HG03521 (cell line): Measurements from ENCODE around the gene DTNA.

Experiments used
- ATAC-seq: cut with Tn5 transposase; IDR thresholded peaks from one replicate; pipeline ENCODE4 v1.9.1; 2021; ENCODE audit warnings: mild to moderate bottlenecking, moderate library complexity; ENCODE audit not compliant: unreplicated experiment

Gene DTNA

DNA sequence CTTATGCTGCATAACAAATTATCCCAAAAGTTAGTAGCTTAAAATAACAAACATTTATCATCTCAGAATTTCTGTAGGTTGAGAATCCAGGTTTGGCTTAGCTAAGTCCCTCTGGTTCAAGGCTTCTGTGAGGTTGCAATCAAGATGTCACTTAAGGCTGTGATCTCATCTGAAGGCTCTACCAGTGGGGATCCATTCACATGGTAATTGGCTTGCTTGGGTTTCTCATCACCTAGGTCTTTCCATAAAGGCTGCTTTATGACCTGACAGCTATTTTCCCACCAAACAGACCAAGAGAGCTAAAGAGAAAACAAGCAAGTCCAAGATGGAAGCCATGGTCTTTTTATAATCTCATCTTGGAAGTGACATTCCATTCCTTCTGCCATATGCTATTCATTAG lies 137.3 kb downstream of the DTNA start:
- no peak for ATAC-seq

DNA sequence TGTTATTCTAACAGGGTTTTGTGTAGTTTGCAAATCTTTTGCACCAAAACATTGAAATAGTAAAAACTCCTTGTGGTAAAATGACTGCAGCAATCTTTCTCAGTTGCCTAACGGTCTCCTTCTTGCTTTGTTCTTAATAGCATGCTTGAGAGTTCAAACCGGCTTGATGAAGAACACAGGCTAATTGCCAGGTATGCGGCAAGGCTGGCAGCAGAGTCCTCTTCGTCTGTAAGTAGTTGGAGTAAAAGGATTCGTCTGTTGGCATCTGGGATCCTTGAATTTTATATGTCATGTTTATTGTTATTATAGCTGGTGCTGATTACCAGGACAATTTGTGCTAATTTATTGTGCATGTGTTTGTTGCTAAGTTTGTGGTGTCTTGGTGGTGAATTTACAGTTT lies 138.1 kb downstream of the DTNA start:
- ATAC-seq, result no peak

DNA sequence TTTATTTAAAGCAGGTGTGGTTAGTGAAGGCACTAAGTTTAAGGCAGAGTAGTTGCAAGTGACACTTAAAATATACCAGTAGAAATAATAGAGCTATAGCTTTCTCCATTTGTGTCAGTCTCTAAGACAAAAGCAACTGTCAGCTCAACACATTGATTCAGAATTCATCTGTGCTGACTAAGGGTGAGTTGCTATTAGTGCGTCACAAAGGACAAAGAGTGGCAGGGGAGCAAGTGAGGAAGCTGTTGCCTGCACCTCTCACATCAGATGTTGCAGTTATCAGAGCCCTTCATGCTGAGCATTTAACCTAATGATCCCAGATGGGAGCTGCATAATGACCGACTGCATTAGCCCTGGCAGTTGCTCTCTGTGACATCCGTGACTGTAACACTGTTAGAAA lies 138.6 kb downstream of the DTNA start:
- ATAC-seq, result no peak

DNA sequence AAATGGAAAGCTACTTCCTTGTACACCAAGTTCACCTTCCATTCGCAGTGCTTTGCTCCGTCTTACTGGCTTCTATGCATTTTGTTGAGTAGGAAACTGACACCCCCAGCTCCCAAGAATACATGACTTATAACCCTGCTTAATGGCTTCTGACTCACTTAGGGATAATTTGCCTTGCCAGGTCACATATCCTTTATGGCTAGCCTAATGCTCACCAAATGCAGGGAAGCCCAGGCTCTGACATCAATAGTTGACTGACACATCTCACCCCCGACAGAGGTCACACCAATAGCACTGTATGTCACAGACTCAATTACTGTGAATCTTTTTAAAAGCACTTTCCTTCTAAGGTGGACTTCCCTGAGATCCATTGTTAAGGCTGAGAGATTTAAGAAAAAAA lies 147.2 kb downstream of the DTNA start:
- no peak for ATAC-seq

DNA sequence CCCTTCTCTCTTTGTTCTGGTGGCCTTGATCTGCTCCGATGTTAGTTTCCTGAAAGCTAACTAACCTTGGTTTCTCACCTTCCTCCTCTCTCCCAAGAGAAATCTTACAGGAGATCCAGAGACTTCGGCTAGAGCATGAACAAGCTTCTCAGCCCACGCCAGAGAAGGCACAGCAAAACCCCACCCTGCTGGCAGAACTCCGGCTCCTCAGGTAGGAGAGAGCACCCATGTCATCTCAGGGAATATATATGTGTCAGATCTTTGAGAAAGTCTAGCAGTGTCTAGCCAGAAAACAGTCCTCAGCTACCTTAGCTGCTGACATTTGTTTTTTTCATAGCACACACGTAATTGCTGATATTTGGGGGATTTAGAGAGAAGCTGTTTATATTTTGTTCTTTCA lies 148.1 kb downstream of the DTNA start:
- ATAC-seq, result no peak

DNA sequence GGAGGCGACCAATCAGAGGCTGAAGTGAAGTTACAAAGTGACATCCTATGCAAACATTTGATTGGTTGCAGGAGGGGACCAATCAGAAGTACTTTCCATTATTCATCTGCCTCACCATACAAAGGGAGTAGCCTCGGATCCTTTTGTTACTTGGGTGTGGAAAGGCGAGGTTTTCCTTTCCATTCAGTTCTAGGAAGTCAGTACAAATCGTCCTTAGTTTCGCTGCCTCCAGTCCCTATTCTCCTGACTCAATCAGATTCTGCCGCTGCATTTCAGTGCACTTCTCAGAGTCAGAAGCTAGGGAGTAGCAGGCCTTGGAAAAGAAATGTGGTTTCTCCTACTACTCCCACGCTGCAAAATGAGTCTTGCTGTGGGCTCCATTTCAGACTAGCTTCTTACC lies 149.4 kb downstream of the DTNA start:
- ATAC-seq, result no peak

DNA sequence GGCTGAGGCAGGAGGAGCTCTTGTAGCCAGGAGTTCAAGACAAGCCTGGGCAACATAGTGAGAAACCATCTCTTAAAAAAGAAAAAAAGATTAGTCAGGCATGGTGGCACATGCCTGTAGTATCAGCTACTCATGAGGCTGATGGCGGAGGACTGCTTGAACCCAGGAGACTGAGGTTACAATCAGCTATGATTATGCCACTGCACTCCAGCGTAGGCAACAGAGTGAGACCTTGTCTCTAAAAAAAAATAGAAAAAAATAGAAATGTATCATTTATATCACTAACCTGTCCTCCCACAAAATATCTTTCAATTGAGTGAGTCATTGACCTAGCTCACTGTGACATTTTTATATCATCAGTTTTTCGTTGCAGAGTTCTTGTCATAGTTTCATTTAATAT lies 152.5 kb downstream of the DTNA start:
- no peak for ATAC-seq

DNA sequence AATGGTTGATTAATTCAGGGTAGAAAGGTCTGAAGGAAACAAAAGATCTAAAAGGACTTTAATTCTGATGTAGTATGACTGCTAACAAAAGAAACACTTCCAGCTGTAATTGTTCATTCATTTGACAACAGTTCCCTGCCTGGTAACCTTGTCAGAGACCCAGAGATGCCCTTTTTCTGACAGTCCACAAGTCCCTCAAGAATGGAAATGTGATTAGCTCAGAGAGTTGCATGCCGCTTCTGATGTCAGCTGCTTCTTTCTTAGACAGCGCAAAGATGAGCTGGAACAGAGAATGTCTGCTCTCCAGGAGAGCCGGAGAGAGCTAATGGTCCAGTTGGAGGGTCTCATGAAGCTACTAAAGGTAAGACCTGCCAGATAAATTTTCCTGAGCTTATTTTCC lies 153.6 kb downstream of the DTNA start:
- no peak for ATAC-seq

DNA sequence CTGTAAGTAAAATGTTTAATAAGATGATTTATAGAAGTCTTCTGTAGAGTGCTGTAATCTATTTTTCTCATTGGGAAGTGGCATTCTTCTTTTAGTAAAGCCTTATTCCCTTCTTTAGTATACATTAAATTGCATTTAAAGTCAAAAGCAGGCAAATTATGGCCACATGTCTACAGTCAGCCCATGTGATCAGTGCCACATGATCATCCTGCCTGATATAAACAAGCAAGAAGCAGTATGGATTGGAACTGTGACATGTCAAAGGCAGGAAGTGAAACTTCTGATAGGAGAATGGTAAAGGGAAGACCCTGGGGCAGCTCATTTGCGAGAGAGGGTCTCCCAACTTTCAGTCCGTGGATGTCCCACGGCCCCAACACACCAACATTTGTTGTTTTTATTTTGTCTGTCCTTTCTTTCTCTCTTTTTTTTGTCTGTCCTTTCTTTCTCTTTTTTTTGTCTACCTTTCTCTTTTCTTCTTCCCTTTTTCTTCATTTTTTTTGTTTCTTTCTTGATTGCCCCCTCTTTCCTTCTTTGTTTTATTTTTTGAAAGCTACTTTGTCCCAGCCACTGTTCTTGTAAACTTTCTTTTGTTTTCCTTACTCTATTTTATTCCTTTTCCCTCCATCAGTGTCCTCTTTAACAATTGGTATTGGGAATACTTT lies 154.9 kb downstream of the DTNA start:
- ATAC-seq, result no peak

DNA sequence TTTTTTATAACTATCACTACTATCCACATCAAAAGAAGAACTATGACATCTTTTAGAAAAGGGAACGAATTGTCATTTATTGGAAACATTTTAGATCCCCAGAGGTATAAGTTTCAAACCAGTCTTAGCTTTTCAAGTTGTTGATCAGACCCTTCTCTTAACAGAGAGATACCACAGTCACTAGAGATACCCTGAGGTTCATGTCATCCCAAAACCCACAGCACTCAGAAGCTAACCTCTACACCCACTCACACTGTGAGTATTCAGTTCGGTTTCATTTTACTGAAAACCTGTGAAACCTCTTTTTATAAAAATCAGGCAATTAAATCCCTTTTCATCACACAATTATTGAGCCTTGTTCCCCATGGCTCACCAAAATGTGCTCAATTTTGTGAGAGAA lies 156.2 kb downstream of the DTNA start:
- no peak for ATAC-seq

DNA sequence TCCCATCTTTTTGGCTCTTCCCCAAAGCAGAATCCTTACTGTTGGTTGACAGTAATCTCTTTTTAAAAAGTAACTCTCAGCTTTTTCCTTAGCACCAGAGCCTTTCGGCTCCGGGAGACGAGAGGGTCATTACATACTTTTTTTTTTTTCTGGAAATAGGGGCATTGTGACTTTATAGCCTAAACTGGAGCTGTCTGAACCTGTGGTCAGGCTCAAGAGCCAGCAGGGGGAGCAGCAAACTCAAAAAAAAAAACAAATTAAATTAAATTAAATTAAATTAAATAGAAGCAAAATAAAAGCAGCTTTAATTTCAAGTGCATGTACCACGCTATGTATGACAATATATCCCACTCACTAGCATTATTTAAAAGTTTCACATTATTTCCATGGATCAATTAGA lies 156.6 kb downstream of the DTNA start:
- ATAC-seq, result no peak

DNA sequence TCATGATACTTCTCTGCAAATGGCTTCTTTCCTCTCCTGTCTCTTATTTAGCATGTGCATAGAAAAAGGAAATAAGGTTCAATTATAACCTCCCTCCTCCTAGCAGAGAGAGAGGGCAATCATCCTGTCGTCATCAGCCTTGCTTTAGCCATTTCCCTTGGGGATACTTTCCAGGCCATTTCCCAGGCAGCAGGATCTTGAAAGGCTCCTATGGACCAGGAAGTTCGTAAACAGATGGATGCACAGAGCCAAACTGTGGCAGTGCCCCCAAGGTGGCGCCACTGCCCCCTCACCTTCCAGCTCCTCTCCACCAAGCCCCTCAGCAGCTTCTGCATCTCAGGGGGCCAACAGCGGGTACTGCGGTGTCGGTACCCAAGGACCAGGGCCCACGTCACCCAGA lies 157.4 kb downstream of the DTNA start:
- ATAC-seq, result no peak

DNA sequence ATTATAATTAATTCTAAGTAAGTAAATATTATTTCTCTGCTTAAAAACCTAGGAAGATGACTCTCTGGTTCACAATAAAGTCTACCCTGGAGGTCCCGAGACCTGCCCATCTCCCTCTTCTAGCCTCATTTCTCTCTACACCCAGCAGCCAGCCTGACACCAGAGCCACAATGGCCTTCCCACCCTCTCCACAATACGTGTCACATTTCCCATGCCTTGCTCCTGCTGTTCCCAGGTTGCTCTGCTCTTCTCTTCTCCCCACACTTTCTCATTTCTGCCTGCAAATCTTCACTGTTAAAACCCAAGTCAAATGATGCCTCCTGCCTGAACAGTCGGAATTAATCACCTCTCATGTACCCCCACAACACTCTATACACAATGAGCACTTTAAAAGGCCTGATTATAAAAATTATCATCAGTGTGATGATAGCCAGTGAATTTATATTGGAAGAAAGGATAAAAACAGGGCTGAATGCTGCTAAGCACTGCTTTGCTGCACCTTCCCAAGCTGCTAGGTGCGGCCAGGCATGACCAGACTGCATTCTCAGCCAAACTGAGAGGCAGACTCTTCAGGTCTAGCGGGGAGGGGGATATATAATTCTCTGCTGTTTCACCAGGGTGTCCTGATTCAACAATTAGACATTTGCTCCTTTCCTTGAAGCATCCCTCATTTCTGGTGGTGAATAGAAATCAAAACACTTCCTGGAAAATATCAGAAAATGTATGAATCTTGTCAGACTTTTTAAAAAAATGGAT lies 160.6 kb downstream of the DTNA start:
- no peak for ATAC-seq

DNA sequence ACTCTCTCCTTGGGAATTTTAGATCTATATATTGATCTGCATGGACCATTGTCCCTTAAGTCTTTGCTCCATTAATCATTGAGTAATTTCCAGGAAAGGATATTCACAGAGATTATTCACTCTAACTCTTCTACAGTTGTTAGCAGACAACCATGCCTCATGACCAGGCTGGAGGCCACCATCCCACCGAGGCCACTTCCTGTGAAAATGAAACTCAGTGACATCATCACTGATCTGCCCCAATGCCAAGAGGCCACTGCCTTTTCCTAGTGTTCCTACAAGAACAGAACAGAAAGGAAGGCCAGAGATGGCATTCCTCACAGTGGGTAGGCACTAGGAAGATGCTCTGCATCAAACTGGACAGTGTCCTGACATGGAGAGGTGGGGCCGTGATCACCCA lies 161.3 kb downstream of the DTNA start:
- no peak for ATAC-seq

DNA sequence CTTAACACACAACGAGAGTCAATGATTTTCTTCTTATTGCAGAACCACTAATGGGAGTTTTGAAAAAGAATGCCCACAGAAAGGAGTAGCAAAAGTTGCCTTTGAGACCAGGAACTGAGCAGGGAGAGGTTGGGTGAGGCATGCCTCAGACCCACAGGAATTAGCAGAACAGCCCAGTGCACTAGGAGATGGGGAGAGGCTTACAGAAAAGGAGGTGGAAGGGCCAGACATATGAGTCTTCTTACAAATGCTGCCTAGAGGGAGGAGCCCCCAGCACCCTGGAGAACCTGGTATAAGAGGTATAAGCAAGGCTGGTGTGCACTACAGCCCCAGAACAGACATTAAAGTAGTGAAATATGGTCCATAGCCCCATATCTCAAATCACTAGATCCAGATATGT lies 162.0 kb downstream of the DTNA start:
- no peak for ATAC-seq

DNA sequence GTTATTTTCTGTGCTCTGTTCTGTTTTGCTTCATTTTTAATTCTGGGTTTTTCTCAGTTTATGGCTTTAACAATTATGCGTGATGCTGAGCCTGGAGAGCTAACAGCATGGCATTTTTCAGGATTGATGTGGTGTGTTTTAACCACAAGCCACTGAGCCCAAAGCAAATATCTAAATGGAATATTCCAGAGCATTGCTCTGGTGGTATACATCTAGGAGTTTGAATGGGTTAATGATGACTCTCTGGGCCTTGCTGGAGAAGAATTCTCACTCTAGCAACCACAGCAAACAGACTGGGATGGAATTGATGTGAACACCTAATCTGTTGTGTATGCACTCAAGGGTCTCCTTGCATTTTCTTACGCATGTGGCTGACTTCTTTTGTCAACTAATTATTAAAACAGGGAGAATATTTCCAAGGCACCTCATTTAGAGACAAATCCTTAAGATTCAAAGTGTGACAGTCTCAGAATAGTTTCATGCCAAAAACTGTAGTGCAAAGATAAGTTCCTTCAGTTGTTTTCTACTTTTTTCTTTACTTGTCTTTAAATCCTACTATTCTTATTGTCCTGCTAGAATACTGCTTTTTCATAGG lies 164.0 kb downstream of the DTNA start:
- ATAC-seq, result no peak

DNA sequence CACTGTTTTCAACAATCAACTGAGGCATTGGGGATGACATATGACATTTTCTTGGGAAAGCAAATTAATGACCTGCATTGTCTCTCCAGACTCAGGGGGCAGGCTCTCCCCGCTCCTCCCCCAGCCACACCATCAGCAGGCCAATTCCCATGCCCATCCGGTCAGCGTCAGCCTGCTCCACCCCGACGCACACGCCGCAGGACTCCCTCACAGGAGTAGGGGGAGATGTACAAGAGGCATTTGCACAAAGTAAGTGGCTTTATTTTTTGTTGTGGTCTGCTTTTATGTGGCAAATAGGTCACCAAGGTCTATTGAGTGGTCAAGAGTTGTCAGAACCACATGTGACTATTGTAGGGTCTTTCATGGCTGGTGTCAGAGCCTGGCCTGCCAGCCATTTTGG lies 165.1 kb downstream of the DTNA start:
- ATAC-seq, result no peak

DNA sequence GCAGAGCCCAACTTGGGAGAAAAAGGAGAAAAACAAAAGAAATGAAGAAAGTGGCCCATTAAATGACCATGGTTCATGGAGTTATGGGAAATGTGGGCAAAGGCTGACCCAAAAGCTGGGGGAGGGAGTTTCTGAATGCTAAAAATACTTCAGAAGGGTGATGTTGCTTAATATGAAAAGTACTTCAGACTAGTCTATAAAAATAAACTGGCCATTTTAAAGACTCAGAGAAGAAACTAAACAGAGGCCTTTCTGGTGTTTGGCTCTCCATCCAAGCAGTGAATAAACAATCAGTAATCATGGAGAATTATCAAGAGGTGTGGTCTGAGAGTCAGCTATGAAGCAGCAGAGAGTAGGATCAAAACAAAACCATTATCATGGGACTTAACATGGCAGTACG lies 170.3 kb downstream of the DTNA start:
- no peak for ATAC-seq

DNA sequence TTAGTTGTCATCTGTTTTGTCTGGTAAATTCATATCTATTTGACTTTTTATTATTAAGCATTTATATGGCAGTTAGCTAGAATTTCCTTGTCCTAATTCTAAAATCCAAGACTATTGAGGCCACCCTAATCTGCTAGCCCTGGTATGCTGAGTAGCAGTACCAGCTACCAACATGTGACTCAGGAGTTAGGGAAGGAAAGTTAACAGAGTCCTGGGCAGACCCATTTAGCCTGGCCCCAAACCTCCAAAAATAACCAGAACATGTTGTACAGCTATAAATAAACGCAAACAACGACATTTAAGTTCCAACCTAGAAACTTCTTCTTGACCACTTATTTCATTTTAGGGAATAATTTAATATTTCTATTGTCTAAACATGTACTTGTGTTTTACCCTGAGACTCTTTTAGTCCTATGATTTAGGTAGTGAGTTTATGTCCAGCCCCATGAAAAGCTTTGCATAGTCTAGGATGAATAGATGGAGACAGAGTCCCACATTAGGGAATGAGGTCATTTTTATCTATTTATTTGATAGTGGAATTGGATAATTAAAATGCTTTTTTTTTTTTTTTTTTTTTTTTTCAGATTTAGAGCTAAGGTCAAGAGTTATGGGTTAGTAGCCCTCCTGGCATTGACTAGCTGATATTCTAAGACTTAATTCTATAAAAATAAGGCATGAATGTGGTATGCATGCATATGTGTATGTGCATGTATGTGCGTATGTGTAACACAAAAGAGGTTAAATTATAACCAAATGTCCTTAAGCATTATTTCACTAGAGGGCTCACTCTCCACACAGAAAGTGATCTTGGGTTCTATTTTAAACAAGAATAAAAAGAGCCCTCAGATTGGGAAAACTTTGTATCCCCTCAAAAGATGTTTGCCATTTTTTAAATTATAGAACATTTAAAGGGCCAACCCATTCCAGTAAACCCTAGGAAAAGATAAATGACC lies 171.1 kb downstream of the DTNA start:
- ATAC-seq, result no peak

DNA sequence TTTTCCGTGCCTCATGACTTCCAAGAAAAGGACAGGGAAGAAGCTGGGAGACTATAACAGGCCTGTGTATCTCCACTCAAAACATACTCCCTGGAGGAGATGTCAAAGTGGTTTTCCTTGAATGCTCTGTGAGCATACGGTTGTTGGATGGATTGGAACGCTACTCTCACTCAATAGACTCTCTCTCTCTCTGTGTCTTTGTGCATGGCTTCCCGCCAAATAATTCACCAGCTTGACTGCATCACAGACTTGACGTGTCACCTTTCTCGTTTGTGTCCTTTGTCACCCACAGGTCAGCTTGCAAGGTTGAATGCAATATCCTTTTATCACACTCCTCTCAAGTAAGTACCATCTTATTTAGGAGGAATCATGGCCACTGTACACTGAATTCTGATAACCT lies 174.3 kb downstream of the DTNA start:
- ATAC-seq, result no peak

DNA sequence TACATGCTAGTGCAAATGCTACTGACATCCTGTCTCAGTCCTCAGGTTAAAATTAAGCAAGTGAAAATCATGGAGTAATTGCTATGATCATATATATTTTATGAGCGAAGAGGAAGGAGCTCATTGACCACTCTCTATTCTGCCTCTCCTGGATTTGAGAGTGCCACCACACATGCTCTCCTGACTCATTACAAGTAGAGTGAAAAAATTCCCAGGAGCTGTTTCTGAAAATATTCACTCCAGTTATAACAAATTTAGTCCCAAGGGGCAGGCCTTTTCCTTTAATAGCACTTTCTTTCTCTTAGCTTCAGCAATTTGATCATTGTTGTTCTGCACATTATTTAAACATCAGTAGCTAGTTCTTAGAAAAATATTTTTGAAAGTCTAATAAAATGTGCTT lies 176.1 kb downstream of the DTNA start:
- ATAC-seq, result no peak
